Activated naive CD4-positive, alpha-beta T cell treated with anti-CD3 and anti-CD28 coated beads for 36 hours (primary cell): ENCODE measurements around the gene CHST15. TPM values are rescaled to one million over a fixed set of nuclear protein-coding genes. Genes with fewer than 3 reads are reported as not detected.

Experiments used
- CTCF ChIA-PET: fragments of 350-600 bp; sonication (Branson Sonifier 250); formaldehyde crosslinking; loops from one replicate; lab custom pipeline; 2021; ENCODE audit warnings: antibody characterized with exemption; lab: Charles Lee
- DNase-seq: peaks from one replicate; pipeline ENCODE4 v3.0.0-alpha.2; 2020
- H3K27ac Mint-ChIP-seq: one replicate; pipeline ENCODE4 v1.8.0; 2021; ENCODE audit warnings: mild to moderate bottlenecking, mixed read lengths
- H3K27me3 Mint-ChIP-seq: one replicate; pipeline ENCODE4 v1.8.0; 2021; ENCODE audit warnings: low read depth, mixed read lengths
- H3K36me3 Mint-ChIP-seq: one replicate; pipeline ENCODE4 v1.8.0; 2021; ENCODE audit warnings: low read depth, mixed read lengths
- H3K4me1 Mint-ChIP-seq: one replicate; pipeline ENCODE4 v1.8.0; 2021; ENCODE audit warnings: low read depth, mixed read lengths
- H3K4me3 Mint-ChIP-seq: one replicate; pipeline ENCODE4 v1.8.0; 2021; ENCODE audit warnings: mild to moderate bottlenecking, moderate library complexity, mixed read lengths
- H3K9me3 Mint-ChIP-seq: one replicate; pipeline ENCODE4 v1.8.0; 2021; ENCODE audit warnings: mixed read lengths
- intact Hi-C: fragments of 100-400 bp; cut with micrococcal nuclease; formaldehyde crosslinking; loops from one replicate; pipeline ENCODE4 v1.15.1; 2023
- total RNA-seq, 2 experiments: library from RNA; stranded (reverse); gene quantifications; one replicate each; pipeline ENCODE4 v1.2.3, GENCODE V29; 2021

The CHST15 gene
- total RNA-seq, 2 experiments from 2014 or later, result 0.47 to 0.50 TPM

DNA sequence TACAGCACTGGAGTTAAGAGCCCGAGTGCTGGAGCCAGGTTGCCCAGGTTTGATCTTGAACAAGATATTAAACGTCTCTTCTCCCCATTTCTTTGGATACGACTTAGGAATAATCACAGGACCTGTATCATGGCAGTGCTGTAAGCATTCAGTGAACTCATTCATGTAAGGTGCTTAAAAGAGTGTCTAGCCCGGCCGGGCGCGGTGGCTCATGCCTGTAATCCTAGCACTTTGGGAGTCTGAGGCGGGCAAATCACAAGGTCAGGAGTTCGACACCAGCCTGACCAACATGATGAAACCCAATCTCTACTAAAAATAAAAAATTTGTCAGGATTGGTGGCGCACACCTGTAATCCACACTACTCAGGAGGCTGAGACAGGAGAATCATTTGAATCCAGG lies 40.8 kb downstream of the CHST15 start:
- Mint-ChIP-seq H3K9me3 (no peaks in the 10 kb centered on the region), H3K27ac (no peak overlapping the region), H3K4me1 (no peaks in the 10 kb centered on the region), H3K27me3 (no peaks in the 10 kb centered on the region), H3K4me3 (no peak overlapping the region), H3K36me3 (no peaks in the 10 kb centered on the region)
- CTCF ChIA-PET, result no interaction called here
- no peak for DNase-seq
- intact Hi-C loops, result no loop called here

DNA sequence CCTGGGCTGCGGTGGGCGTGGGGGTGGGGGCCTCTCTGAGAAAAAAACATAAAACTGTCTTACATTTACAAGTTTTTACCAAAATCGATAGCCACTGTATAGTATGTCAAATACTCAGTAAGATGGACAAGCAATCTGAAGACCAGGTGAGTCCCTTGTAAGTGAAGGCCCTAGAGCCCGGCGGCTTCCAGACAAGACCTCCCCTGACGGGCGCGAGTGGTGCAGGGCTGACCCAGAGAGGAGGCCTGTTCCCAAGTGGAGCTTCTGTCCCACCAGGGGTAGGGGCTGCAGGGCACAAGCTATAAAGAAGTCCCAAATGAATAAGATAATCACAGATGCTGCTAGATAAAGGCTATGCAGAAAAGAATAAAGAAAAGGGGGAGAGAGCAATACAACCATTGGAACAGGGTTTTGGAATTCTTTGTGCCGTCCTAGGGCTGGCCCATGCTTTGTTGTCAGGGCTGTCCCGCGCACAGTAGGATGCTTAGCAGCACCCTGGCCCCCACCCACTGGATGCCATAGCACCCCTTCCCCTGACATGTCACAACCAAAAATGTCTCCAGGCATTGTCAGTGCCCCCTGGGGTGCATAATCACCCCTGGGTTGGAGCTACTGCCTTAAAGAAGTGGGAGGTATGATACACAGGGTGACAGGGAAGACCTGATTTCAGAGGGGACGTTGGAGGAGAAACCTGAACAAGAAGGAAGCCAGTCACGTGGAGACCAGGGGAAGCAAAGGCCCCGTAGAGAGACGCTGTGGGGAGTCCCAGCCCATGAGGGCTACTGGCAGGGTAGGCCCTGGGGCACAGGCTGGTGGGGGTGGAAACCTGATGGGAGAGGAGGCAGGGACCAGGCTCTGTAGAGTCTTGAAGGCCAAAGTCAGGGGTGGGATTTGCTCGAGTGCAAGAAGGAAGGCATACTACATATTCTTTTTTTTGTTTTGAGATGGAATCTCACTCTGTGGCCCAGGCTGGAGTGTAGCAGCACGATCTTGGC lies 43.1 kb downstream of the CHST15 start:
- H3K36me3 Mint-ChIP-seq, result no peaks in the 10 kb centered on the region
- CTCF ChIA-PET, result no interaction called here
- H3K27ac Mint-ChIP-seq, result no peak overlapping the region
- no peaks in the 10 kb centered on the region for H3K4me1 Mint-ChIP-seq
- no peak overlapping the region for H3K4me3 Mint-ChIP-seq
- peaks cover 7% of the 10 kb centered on the region for H3K9me3 Mint-ChIP-seq
- H3K27me3 Mint-ChIP-seq, result no peaks in the 10 kb centered on the region
- no peak for DNase-seq
- intact Hi-C loops, result no loop called here

DNA sequence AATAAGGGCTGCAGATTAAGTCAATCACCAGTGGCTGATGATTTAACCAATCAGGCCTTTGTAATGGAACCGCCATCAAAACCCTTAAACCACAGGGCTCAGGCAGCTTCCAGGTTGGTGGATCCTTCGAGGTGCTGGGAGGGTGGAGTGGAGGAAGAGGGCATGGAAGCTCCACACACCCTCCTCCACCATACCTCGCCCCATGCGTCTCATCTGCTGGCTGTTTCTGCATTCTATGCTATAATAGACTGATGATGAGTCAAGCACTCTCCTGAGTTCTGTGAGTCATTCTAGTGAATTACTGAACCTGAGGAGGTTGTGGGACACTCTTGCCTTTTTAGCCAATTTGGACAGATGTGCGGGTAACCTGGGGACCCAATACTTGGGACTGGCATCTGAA lies 43.9 kb downstream of the CHST15 start:
- CTCF ChIA-PET, result interaction anchor here (0.6 to 1.6 kb wide), 2 partner anchors 340 to 909 kb away, joined by 3 read pairs; no protein-coding TSS in a partner anchor
- no peaks in the 10 kb centered on the region for H3K4me1 Mint-ChIP-seq
- intact Hi-C loops, result loop anchor here (10.0 kb wide), 1 partner anchor 55 kb away; no protein-coding TSS in a partner anchor
- H3K27ac Mint-ChIP-seq, result no peak overlapping the region
- H3K36me3 Mint-ChIP-seq, result no peaks in the 10 kb centered on the region
- peaks cover 7% of the 10 kb centered on the region for H3K9me3 Mint-ChIP-seq
- H3K27me3 Mint-ChIP-seq, result no peaks in the 10 kb centered on the region
- H3K4me3 Mint-ChIP-seq, result no peak overlapping the region
- no peak for DNase-seq

GRCh38 chr10:124048371-124049290 lies 44.8 kb downstream of the CHST15 start:
- Mint-ChIP-seq H3K27me3 (no peaks in the 10 kb centered on the region), H3K36me3 (no peaks in the 10 kb centered on the region), H3K4me1 (peaks cover under 1% of the 10 kb centered on the region), H3K9me3 (peaks cover 7% of the 10 kb centered on the region), H3K4me3 (no peak overlapping the region), H3K27ac (no peak overlapping the region)
- no peak for DNase-seq
- intact Hi-C loops, result loop anchor here (10.0 kb wide), 1 partner anchor 56 kb away; no protein-coding TSS in a partner anchor
- CTCF ChIA-PET, result interaction anchor here (0.6 to 1.6 kb wide), 2 partner anchors 340 to 909 kb away, joined by 3 read pairs; no protein-coding TSS in a partner anchor

DNA sequence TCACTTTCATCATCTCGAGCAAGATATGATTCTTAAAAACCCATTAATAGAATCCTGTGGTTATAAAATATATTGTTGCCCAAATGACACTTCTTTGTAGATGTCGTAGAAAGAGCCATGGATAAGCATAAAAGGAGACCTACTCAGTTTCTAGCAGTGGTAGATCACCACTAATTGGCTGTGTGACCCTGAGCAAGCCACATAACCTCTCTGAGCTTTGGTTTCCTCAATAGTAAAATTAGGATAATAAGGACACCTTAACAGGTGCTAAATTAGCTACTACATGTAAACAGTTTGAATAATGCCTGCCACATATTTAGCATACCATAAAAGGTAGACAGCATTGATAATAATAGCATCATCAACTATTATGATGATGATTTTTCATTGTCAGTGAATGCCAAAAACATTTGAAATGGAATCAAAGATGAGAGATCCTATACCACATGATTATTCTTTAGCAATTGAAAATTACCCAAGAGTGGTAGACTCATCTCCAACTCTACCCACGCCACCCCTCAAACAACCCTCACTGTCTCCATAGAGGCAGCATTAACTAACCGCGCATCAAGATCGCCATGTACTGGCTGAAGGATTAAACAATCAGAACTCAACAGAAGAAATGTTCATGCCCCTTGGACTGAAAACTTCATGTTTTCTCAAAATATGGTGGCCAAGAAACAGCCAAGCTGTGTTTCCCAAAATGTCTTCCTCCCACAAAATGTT lies 45.8 kb downstream of the CHST15 start:
- no peak overlapping the region for H3K27ac Mint-ChIP-seq
- no peaks in the 10 kb centered on the region for H3K27me3 Mint-ChIP-seq
- intact Hi-C loops, result loop anchor here (10.0 kb wide), 1 partner anchor 57 kb away; no protein-coding TSS in a partner anchor
- no peaks in the 10 kb centered on the region for H3K36me3 Mint-ChIP-seq
- CTCF ChIA-PET, result interaction anchor here (1.6 kb wide), 1 partner anchor 342 kb away, joined by 3 read pairs; no protein-coding TSS in a partner anchor
- H3K9me3 Mint-ChIP-seq, result peaks cover 7% of the 10 kb centered on the region
- DNase-seq, result no peak
- H3K4me1 Mint-ChIP-seq, result peaks cover 11% of the 10 kb centered on the region
- H3K4me3 Mint-ChIP-seq, result no peak overlapping the region

GRCh38 chr10:124045801-124046355 lies 47.5 kb downstream of the CHST15 start:
- peaks cover 7% of the 10 kb centered on the region for H3K9me3 Mint-ChIP-seq
- intact Hi-C loops, result loop anchor here (10.0 kb wide), 1 partner anchor 59 kb away; no protein-coding TSS in a partner anchor
- DNase-seq, result no peak
- no peak overlapping the region for H3K27ac Mint-ChIP-seq
- H3K4me3 Mint-ChIP-seq, result no peak overlapping the region
- no peaks in the 10 kb centered on the region for H3K27me3 Mint-ChIP-seq
- peaks cover 12% of the 10 kb centered on the region for H3K4me1 Mint-ChIP-seq
- H3K36me3 Mint-ChIP-seq, result no peaks in the 10 kb centered on the region
- CTCF ChIA-PET, result no interaction called here

- DNase-seq, result no peak
- CTCF ChIA-PET, result no interaction called here
- Mint-ChIP-seq H3K27ac (no peak overlapping the region), H3K36me3 (no peaks in the 10 kb centered on the region), H3K4me1 (peaks cover 12% of the 10 kb centered on the region), H3K27me3 (no peaks in the 10 kb centered on the region), H3K4me3 (no peak overlapping the region), H3K9me3 (peaks cover 7% of the 10 kb centered on the region)
- intact Hi-C loops, result loop anchor here (10.0 kb wide), 1 partner anchor 60 kb away; no protein-coding TSS in a partner anchor
These were observed 48.1 kb downstream of the CHST15 start for GRCh38 chr10:124045276-124045675.

GRCh38 chr10:124044143-124044862 lies 49.1 kb downstream of the CHST15 start:
- intact Hi-C loops, result loop anchor here (10.0 kb wide), 1 partner anchor 60 kb away; no protein-coding TSS in a partner anchor
- H3K9me3 Mint-ChIP-seq, result peaks cover 7% of the 10 kb centered on the region
- H3K4me1 Mint-ChIP-seq, result peaks cover 12% of the 10 kb centered on the region
- no peaks in the 10 kb centered on the region for H3K36me3 Mint-ChIP-seq
- no peak overlapping the region for H3K4me3 Mint-ChIP-seq
- CTCF ChIA-PET, result no interaction called here
- no peaks in the 10 kb centered on the region for H3K27me3 Mint-ChIP-seq
- DNase-seq, result no peak
- no peak overlapping the region for H3K27ac Mint-ChIP-seq

DNA sequence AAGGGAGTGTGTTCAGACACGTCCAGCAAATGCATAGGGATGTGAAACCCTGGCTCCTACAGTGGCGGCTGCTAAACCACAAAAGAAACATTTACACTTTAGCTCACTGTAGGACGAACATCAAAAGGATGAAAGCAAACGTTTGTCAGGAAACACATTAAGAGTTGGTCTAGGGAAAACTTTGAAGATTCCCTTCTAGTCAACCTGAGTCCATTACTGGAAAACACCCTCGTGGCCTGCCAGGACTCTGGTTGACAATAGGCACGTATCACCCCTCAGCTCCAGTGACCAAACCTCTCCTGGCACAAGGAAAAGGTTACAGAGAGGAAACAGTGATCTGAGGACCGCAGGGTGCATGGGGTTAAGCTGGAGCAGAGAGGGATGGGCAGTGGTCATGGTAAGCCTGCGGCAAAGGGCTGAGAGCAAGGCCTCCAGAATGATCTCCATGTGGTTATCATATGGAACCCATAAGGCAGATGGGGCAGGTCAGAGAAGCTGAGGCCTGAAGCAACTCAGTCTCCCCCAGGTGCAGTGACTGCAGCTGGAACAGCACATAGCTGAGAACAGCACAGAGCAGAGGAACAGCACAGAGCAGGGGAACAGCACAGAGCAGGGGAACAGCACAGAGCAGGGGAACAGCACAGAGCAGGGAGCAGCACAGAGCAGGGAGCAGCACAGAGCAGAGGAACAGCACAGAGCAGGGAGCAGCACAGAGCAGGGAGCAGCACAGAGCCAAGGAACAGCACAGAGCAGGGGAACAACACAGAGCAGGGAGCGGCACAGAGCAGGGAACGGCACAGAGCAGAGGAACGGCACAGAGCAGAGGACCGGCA lies 49.9 kb downstream of the CHST15 start:
- DNase-seq, result peak; percentile 47
- H3K9me3 Mint-ChIP-seq, result peaks cover 7% of the 10 kb centered on the region
- no peak overlapping the region for H3K4me3 Mint-ChIP-seq
- intact Hi-C loops, result loop anchor here (10.0 kb wide), 1 partner anchor 61 kb away; no protein-coding TSS in a partner anchor
- H3K36me3 Mint-ChIP-seq, result no peaks in the 10 kb centered on the region
- CTCF ChIA-PET, result interaction anchor here (0.9 to 1.1 kb wide), 2 partner anchors 49 to 345 kb away, joined by 3 read pairs; no protein-coding TSS in a partner anchor
- no peak overlapping the region for H3K27ac Mint-ChIP-seq
- no peaks in the 10 kb centered on the region for H3K27me3 Mint-ChIP-seq
- H3K4me1 Mint-ChIP-seq, result peaks cover 12% of the 10 kb centered on the region

DNA sequence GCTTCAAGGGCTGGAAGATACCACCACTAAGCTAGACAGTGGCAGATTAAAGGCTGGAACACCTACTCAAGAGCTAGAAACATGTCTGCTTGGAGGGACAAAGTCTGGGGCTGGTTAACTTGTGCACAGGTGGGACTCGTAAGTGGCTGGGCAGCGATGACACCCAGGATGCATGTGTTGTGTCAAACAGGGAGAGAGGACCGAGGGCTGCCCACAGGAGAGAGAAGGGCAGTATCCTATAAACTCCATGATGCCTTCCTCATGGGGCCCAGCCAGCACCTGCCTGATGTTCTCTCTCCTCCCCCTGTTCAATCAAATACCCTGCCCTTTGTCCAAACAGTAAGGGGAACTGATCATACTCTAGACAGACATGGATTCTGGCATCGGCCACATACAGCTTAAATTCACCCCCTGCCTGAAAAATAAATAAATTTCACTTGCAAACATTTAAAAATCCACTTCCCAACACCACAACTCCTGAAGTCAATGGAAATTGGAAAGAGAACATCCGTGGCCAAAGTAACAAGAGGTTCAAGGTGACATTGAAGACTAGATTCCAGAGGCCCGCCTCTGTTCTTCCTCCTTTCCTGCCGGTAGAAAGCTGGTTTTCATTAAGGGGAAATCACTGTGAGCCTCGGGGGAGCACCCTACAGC lies 50.6 kb downstream of the CHST15 start:
- peaks cover 12% of the 10 kb centered on the region for H3K4me1 Mint-ChIP-seq
- no peaks in the 10 kb centered on the region for H3K27me3 Mint-ChIP-seq
- H3K36me3 Mint-ChIP-seq, result no peaks in the 10 kb centered on the region
- intact Hi-C loops, result loop anchor here (10.0 kb wide), 1 partner anchor 62 kb away; no protein-coding TSS in a partner anchor
- CTCF ChIA-PET, result interaction anchor here (0.9 to 1.3 kb wide), 3 partner anchors 48 to 361 kb away, joined by 3 read pairs; no protein-coding TSS in a partner anchor
- no peak for DNase-seq
- no peak overlapping the region for H3K4me3 Mint-ChIP-seq
- no peak overlapping the region for H3K27ac Mint-ChIP-seq
- peaks cover 7% of the 10 kb centered on the region for H3K9me3 Mint-ChIP-seq
